GM23338 (cell line): Measurements from ENCODE around the gene CERS1. TPM values are rescaled to one million over a fixed set of nuclear protein-coding genes. Genes with fewer than 3 reads are reported as not detected.

Experiments used
- ATAC-seq: fragments of 200-7000 bp; cut with Tn5 transposase; 3 replicates; pipeline ENCODE4 v1.9.1; 2020
- DNase-seq: peaks from one replicate; pipeline ENCODE4 v3.0.0-alpha.2; 2015; ENCODE audit warnings: low spot score
- H2AFZ ChIP-seq: fragments of 200-600 bp; sonication (generic); 2 replicates; pipeline ENCODE4 v1.8.0; 2016; ENCODE audit warnings: antibody characterized with exemption, mild to moderate bottlenecking, moderate library complexity
- H3F3A ChIP-seq: fragments of 200-600 bp; sonication (generic); replicated peaks from 2 replicates; pipeline ENCODE4 v1.8.0; 2017; ENCODE audit warnings: antibody characterized with exemption, mixed run types, low read depth
- H3K27ac ChIP-seq: fragments of 200-600 bp; sonication (generic); 2 replicates; pipeline ENCODE4 v1.6.1; 2016; ENCODE audit warnings: low read depth
- H3K27me3 ChIP-seq: fragments of 200-600 bp; sonication (generic); 2 replicates; pipeline ENCODE4 v1.8.0; 2016; ENCODE audit warnings: mild to moderate bottlenecking, mixed run types, moderate library complexity; ENCODE audit not compliant: insufficient read depth
- H3K36me3 ChIP-seq: fragments of 200-600 bp; sonication (generic); 2 replicates; pipeline ENCODE4 v1.8.0; 2016; ENCODE audit warnings: mild to moderate bottlenecking; ENCODE audit not compliant: insufficient read depth
- H3K4me1 ChIP-seq: fragments of 200-600 bp; sonication (generic); 2 replicates; pipeline ENCODE4 v1.8.0; 2016; ENCODE audit warnings: mild to moderate bottlenecking, moderate library complexity; ENCODE audit not compliant: insufficient read depth
- H3K4me2 ChIP-seq: fragments of 200-600 bp; sonication (generic); 2 replicates; pipeline ENCODE4 v1.7.1; 2017; ENCODE audit warnings: mixed run types
- H3K4me3 ChIP-seq: fragments of 200-600 bp; sonication (generic); 2 replicates; pipeline ENCODE4 v1.6.1; 2016; ENCODE audit warnings: mixed run types
- H3K79me2 ChIP-seq: fragments of 200-600 bp; sonication (generic); replicated peaks from 2 replicates; pipeline ENCODE4 v1.8.0; 2017; ENCODE audit warnings: mild to moderate bottlenecking; ENCODE audit not compliant: insufficient read depth
- H3K9me2 ChIP-seq: fragments of 200-600 bp; sonication (generic); 2 replicates; pipeline ENCODE4 v1.8.0; 2017; ENCODE audit not compliant: insufficient read depth
- H4K20me1 ChIP-seq: fragments of 200-600 bp; sonication (generic); replicated peaks from 2 replicates; pipeline ENCODE4 v1.8.0; 2017; ENCODE audit warnings: mild to moderate bottlenecking; ENCODE audit not compliant: insufficient read depth
- H3K27ac Mint-ChIP-seq: 2 replicates; pipeline ENCODE4 v1.8.0; 2020; ENCODE audit warnings: inconsistent platforms, mild to moderate bottlenecking, moderate library complexity, mixed read lengths
- H3K27me3 Mint-ChIP-seq: 3 replicates; pipeline ENCODE4 v1.8.0; 2022; ENCODE audit warnings: low read depth, mild to moderate bottlenecking, moderate library complexity, mixed read lengths, inconsistent platforms; ENCODE audit not compliant: insufficient read depth, poor library complexity
- H3K36me3 Mint-ChIP-seq: 3 replicates; pipeline ENCODE4 v1.8.0; 2021; ENCODE audit warnings: low read depth, mild to moderate bottlenecking, inconsistent platforms, moderate library complexity, mixed read lengths
- H3K4me1 Mint-ChIP-seq: 3 replicates; pipeline ENCODE4 v1.8.0; 2020; ENCODE audit warnings: mild to moderate bottlenecking, inconsistent platforms, mixed read lengths
- H3K4me3 Mint-ChIP-seq: 3 replicates; pipeline ENCODE4 v1.8.0; 2021; ENCODE audit warnings: moderate library complexity, mild to moderate bottlenecking, inconsistent platforms, mixed read lengths
- H3K9me3 Mint-ChIP-seq: 3 replicates; pipeline ENCODE4 v1.8.0; 2020; ENCODE audit warnings: moderate library complexity, mild to moderate bottlenecking, inconsistent platforms, mixed read lengths
- CTCF ChIP-seq, 2 experiments: fragments of 200-600 bp in 1 of 2; sonication (generic) in 1 of 2; conservative IDR thresholded peaks; 2 replicates each; pipeline versions ENCODE4 v1.5.1 to v1.6.1; 2016 to 2017; ENCODE audit warnings: antibody characterized with exemption in 2 of 2, low read depth in 2 of 2, mild to moderate bottlenecking in 2 of 2, moderate library complexity in 1 of 2
- EZH2 ChIP-seq: fragments of 200-600 bp; sonication (generic); IDR thresholded peaks from one replicate; pipeline ENCODE4 v1.8.0; 2017; ENCODE audit warnings: antibody characterized with exemption, mild to moderate bottlenecking, low read depth; ENCODE audit not compliant: unreplicated experiment
- EZH2phosphoT487 ChIP-seq: fragments of 200-600 bp; sonication (generic); IDR thresholded peaks from one replicate; pipeline ENCODE4 v1.8.1; 2018; ENCODE audit warnings: antibody characterized with exemption; ENCODE audit not compliant: unreplicated experiment
- JUNB ChIP-seq: IDR thresholded peaks from one replicate; pipeline ENCODE4 v1.6.1; 2016; ENCODE audit warnings: antibody characterized with exemption; ENCODE audit not compliant: unreplicated experiment
- NANOG ChIP-seq: IDR thresholded peaks from 2 replicates; pipeline ENCODE4 v1.6.1; 2016; ENCODE audit warnings: antibody characterized with exemption, borderline replicate concordance
- POLR2AphosphoS5 ChIP-seq: IDR thresholded peaks from 2 replicates; pipeline ENCODE4 v1.6.1; 2016; ENCODE audit warnings: antibody characterized with exemption, low read depth
- REST ChIP-seq: IDR thresholded peaks from one replicate; pipeline ENCODE4 v1.6.1; 2018; ENCODE audit warnings: antibody characterized with exemption; ENCODE audit not compliant: unreplicated experiment
- STAT1 ChIP-seq: IDR thresholded peaks from one replicate; pipeline ENCODE4 v1.6.1; 2016; ENCODE audit warnings: antibody characterized with exemption; ENCODE audit not compliant: unreplicated experiment
- ZNF114 ChIP-seq: fragments of 250-450 bp; sonication (Bioruptor Pico); IDR thresholded peaks from 2 replicates; pipeline ENCODE4 v1.5.0; 2020; ENCODE audit warnings: mild to moderate bottlenecking, moderate library complexity
- ZNF331 ChIP-seq: fragments of 250-450 bp; sonication (Bioruptor Pico); IDR thresholded peaks from 2 replicates; pipeline ENCODE4 v1.5.0; 2020; ENCODE audit warnings: low read depth, mild to moderate bottlenecking, moderate library complexity
- polyA plus RNA-seq: library from polyadenylated mRNA; unstranded; fragments of >200 nt; fragmentation: Nextera tagmentation; extraction: Ambion mirVana; gene quantifications from 2 replicates; pipeline ENCODE4 v1.2.1, GENCODE V29; 2016
- total RNA-seq: library from RNA; depleted of rRNA; stranded (reverse); fragments of >200 nt; shearing (Covaris generic); gene quantifications from 2 replicates; pipeline ENCODE4 v1.2.3, GENCODE V29; 2014

CERS1 gene
- total and polyA plus RNA-seq, 2 experiments from 2014 or later = 11.1 to 12.2 TPM

GRCh38 chr19:18831524-18832305, 64.2 kb downstream of the CERS1 start, which contains the start of gene UPF1:
Gene UPF1, plus strand, starts transcription at chr19:18831959. Its CDS starts 251 bp downstream, at chr19:18832210.
- Histone ChIP-seq H3F3A (0 out of 2 replicates have a peak, but pooled peaks cover 4% of the 10 kb centered on the region), H3K27ac (no peak within 1 kb of the TSS), H3K27me3 (peaks cover 13% of the 10 kb centered on the region; the same call in 1 of the 2 replicates), H4K20me1 (peaks cover 37% of the 10 kb centered on the region), H3K4me1 (peaks cover 23% of the 10 kb centered on the region), H3K79me2 (peaks cover 43% of the 10 kb centered on the region), H3K4me2 (peak within 1 kb of the TSS; percentile 99), H3K9me2 (no peaks in the 10 kb centered on the region), H2AFZ (peak within 1 kb of the TSS; percentile 100), H3K4me3 (peak within 1 kb of the TSS; percentile 89), H3K36me3 (0 out of 2 replicates have a peak, but pooled peaks cover 7% of the 10 kb centered on the region)
- Mint-ChIP-seq H3K27me3 (peaks cover 22% of the 10 kb centered on the region), H3K36me3 (peaks cover 28% of the 10 kb centered on the region), H3K4me3 (peak within 1 kb of the TSS; percentile 89), H3K9me3 (peaks cover 8% of the 10 kb centered on the region), H3K27ac (peak within 1 kb of the TSS; percentile 58), H3K4me1 (peaks cover 26% of the 10 kb centered on the region)
- TF ChIP-seq JUNB (no peak), CTCF (conservative IDR thresholded peaks at IDR 0.05; ENCODE audit: low read depth in 2 of 2) (no peak), POLR2AphosphoS5 (peak; percentile 92), STAT1 (no peak), ZNF331 (CRISPR knock-in tag) (no peak), NANOG (no peak)
- DNase-seq (peak; percentile 95), ATAC-seq (peak; percentile 65)

- Histone ChIP-seq H3K4me3 (no peak overlapping the region), H3K27me3 (peaks cover 14% of the 10 kb centered on the region; the same call in 1 of the 2 replicates), H2AFZ (no peak overlapping the region), H3K9me2 (no peaks in the 10 kb centered on the region), H3K79me2 (peaks cover 31% of the 10 kb centered on the region), H4K20me1 (peaks cover 27% of the 10 kb centered on the region), H3K4me2 (no peak overlapping the region), H3F3A (0 out of 2 replicates have a peak, but pooled peaks cover 4% of the 10 kb centered on the region), H3K27ac (no peak overlapping the region), H3K4me1 (peaks cover 23% of the 10 kb centered on the region), H3K36me3 (no peaks in the 10 kb centered on the region)
- Mint-ChIP-seq H3K27me3 (peaks cover 26% of the 10 kb centered on the region), H3K4me1 (peaks cover 21% of the 10 kb centered on the region), H3K36me3 (peaks cover 18% of the 10 kb centered on the region; the same call in 2 of the 3 replicates), H3K27ac (no peak overlapping the region), H3K9me3 (peaks cover 13% of the 10 kb centered on the region), H3K4me3 (no peak overlapping the region)
- ATAC-seq = no peak
- DNase-seq = no peak
- TF ChIP-seq POLR2AphosphoS5 (no peak), CTCF (conservative IDR thresholded peaks at IDR 0.05; ENCODE audit: low read depth in 2 of 2) (no peak), EZH2 (no peak), REST (no peak), JUNB (no peak), NANOG (no peak), EZH2phosphoT487 (no peak), ZNF114 (CRISPR knock-in tag) (no peak)
Observed at GRCh38 chr19:18830488-18830887, 65.5 kb downstream of the CERS1 start.
